B cell (primary cell): ENCODE data around the gene EVA1A.

ENCODE experiments used
- EZH2 ChIP-seq: IDR thresholded peaks from 2 replicates; pipeline ENCODE4 v1.6.1; 2012; ENCODE audit warnings: borderline replicate concordance, low read depth, mild to moderate bottlenecking, moderate library complexity, low read length; ENCODE audit not compliant: insufficient read depth, poor library complexity, severe bottlenecking
- TF ChIP-seq, protein P1 (sequence below): fragments of 200-600 bp; IDR thresholded peaks from one replicate; pipeline ENCODE4 v1.8.0; 2022; ENCODE audit warnings: antibody characterized with exemption, mild to moderate bottlenecking

DNA sequence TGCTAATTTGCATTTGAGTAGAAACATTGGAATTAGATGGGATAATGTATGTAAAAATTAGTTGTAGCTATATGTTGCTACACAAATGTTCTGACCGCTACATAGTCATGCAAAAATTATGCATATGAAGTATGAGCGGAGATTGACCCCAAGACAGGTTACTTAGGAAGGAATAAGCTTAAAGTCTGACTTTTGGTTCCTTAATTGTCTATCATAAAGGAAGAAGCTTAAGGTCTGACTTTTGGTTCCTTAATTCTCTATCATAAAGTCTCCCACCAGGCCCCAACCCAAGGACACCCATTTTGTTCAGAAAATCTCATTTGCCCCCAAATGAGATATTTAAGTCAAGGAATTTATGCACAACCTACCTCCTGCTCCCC lies 106.5 kb downstream of the EVA1A start:
- no peak for TF ChIP-seq EZH2
- TF ChIP-seq, protein P1, sequence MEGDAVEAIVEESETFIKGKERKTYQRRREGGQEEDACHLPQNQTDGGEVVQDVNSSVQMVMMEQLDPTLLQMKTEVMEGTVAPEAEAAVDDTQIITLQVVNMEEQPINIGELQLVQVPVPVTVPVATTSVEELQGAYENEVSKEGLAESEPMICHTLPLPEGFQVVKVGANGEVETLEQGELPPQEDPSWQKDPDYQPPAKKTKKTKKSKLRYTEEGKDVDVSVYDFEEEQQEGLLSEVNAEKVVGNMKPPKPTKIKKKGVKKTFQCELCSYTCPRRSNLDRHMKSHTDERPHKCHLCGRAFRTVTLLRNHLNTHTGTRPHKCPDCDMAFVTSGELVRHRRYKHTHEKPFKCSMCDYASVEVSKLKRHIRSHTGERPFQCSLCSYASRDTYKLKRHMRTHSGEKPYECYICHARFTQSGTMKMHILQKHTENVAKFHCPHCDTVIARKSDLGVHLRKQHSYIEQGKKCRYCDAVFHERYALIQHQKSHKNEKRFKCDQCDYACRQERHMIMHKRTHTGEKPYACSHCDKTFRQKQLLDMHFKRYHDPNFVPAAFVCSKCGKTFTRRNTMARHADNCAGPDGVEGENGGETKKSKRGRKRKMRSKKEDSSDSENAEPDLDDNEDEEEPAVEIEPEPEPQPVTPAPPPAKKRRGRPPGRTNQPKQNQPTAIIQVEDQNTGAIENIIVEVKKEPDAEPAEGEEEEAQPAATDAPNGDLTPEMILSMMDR: no peak
